Measurements from ENCODE around the gene PDZD2.

PDZD2 gene

DNA sequence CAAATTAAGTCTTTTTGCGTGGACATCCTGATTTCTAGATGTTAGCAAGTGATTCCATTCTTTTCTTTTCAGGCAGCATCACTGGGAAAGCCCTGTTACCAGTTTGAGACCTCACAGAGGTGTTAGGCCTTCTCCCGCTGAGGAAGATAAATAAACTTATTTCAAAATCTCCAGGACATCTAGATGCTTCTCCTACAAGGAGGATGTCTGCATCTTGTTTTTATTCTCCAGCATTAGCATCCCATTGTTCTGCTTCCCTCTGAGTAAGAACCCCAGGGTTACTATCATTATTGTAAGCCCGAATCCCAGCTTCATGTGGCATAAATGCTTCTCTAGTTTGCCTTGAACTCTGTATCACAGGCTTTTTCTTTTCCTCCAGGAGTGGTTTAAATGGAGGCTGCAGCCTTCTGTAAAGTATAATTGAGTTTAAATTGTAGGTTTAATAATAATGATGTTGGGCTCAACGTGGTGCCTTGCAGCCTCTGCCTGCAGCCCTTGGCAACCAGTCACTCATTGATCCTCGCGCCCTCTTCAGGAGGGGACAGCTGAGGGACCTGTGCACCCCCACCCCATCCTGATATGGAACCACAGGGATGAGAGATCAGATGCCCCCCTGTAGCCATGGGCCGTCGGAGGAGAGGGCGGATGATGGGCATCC is 114.9 kb downstream of the PDZD2 start:
- no peak for TF ChIP-seq EZH2phosphoT487 (IDR thresholded peaks at IDR 0.05; ENCODE audit: borderline replicate concordance)
- TF ChIP-seq, protein P1, sequence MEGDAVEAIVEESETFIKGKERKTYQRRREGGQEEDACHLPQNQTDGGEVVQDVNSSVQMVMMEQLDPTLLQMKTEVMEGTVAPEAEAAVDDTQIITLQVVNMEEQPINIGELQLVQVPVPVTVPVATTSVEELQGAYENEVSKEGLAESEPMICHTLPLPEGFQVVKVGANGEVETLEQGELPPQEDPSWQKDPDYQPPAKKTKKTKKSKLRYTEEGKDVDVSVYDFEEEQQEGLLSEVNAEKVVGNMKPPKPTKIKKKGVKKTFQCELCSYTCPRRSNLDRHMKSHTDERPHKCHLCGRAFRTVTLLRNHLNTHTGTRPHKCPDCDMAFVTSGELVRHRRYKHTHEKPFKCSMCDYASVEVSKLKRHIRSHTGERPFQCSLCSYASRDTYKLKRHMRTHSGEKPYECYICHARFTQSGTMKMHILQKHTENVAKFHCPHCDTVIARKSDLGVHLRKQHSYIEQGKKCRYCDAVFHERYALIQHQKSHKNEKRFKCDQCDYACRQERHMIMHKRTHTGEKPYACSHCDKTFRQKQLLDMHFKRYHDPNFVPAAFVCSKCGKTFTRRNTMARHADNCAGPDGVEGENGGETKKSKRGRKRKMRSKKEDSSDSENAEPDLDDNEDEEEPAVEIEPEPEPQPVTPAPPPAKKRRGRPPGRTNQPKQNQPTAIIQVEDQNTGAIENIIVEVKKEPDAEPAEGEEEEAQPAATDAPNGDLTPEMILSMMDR (conservative IDR thresholded peaks at IDR 0.05; ENCODE audit: low read length), result no peak
- Histone ChIP-seq H3K9me3 (ENCODE audit: insufficient read depth, low read depth, low read length) (no peaks in the 10 kb centered on the region), H3K4me3 (ENCODE audit: low read length, poor library complexity, severe bottlenecking) (no peak overlapping the region), H3K4me1 (ENCODE audit: insufficient read depth, low read length, poor library complexity, severe bottlenecking) (no peaks in the 10 kb centered on the region), H3K27me3 (ENCODE audit: insufficient read depth, low read length, poor library complexity, severe bottlenecking) (no peaks in the 10 kb centered on the region), H3K79me2 (ENCODE audit: insufficient read depth, low read length) (no peaks in the 10 kb centered on the region), H3K9me2 (replicated peaks; ENCODE audit: low read depth, low read length) (no peaks in the 10 kb centered on the region), H3K4me2 (ENCODE audit: low read depth, low read length, poor library complexity, severe bottlenecking) (no peak overlapping the region), H3K9ac (ENCODE audit: low read depth, low read length, poor library complexity, severe bottlenecking) (no peak overlapping the region), H2AFZ (ENCODE audit: low read length) (no peak overlapping the region), H3K36me3 (ENCODE audit: insufficient read depth, low read length) (no peaks in the 10 kb centered on the region), H4K20me1 (ENCODE audit: insufficient read depth, low read length, poor library complexity, severe bottlenecking) (no peaks in the 10 kb centered on the region), H3F3A (ENCODE audit: low read depth) (no peaks in the 10 kb centered on the region)

DNA sequence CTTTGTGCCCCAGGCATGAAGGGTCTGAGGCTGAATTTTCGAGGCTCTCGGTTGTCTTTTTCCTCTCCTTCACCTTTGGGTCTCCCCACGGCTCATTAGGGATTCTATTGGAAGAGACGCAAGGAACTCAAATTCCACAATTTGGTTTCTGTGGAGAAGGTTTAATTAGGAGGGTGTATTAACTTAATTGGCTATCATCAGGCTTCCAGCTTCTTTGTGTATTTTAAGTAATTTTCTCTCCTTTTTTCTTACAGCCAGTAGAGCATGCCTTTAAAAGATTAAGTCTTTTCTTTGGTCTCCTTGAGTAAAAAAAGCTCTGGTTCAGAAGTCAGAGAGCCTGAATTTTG is 115.4 kb downstream of the PDZD2 start:
- no peaks in the 10 kb centered on the region for H3K27me3 ChIP-seq (ENCODE audit: insufficient read depth, low read length, poor library complexity, severe bottlenecking)
- H3K9me2 ChIP-seq (replicated peaks; ENCODE audit: low read depth, low read length), result no peaks in the 10 kb centered on the region
- H3K4me3 ChIP-seq (ENCODE audit: low read length, poor library complexity, severe bottlenecking), result no peak overlapping the region
- no peaks in the 10 kb centered on the region for H3F3A ChIP-seq (ENCODE audit: low read depth)
- no peaks in the 10 kb centered on the region for H3K36me3 ChIP-seq (ENCODE audit: insufficient read depth, low read length)
- H3K79me2 ChIP-seq (ENCODE audit: insufficient read depth, low read length), result no peaks in the 10 kb centered on the region
- no peak overlapping the region for H2AFZ ChIP-seq (ENCODE audit: low read length)
- H3K9me3 ChIP-seq (ENCODE audit: insufficient read depth, low read depth, low read length), result no peaks in the 10 kb centered on the region
- no peak for TF ChIP-seq EZH2phosphoT487 (IDR thresholded peaks at IDR 0.05; ENCODE audit: borderline replicate concordance)
- H3K9ac ChIP-seq (ENCODE audit: low read depth, low read length, poor library complexity, severe bottlenecking), result no peak overlapping the region
- no peaks in the 10 kb centered on the region for H3K4me1 ChIP-seq (ENCODE audit: insufficient read depth, low read length, poor library complexity, severe bottlenecking)
- no peaks in the 10 kb centered on the region for H4K20me1 ChIP-seq (ENCODE audit: insufficient read depth, low read length, poor library complexity, severe bottlenecking)
- no peak overlapping the region for H3K4me2 ChIP-seq (ENCODE audit: low read depth, low read length, poor library complexity, severe bottlenecking)

DNA sequence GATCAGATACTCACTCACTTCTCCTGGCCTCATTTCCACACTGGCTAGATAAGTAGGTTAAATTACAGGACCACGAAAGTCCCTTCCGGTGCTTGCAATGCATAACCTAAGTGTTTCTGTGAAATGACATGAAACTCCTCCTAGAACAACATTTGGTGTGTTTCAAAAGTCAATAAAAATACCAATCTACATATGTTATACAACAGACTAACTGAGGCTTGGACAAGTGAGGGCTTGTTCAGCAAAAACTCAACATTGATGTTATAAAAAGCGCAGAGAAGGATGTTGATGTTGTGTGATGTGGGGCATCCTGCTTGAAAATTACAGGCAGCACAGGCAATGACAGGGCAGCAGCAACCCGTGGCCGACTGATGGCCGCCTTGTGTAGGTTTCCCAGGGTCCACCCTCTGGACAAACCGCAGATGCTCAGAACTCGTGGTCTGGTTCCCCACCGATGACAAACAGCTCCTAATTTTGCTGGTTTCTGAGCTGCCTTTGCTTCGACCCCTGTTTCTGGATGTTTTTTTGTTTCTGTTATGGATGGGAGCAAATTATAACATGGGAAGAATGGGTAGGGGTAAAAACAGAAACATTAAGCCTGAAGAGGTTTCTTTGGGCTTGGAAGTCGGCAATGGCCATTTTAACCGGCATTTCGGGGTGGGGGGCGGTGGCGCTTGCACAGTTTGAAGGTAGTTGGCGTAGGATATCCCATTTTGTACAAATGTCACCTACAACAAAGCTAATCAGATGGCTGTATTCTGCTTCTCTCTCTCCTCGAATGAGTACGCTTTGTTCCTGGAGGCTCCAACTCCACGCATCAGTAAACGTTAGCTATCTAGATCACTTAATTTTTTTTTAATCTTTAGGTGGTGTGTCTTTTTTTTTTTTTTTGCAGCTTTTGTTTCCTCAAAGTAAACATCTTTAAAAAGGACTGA is 116.1 kb downstream of the PDZD2 start:
- no peak overlapping the region for H3K4me3 ChIP-seq (ENCODE audit: low read length, poor library complexity, severe bottlenecking)
- no peaks in the 10 kb centered on the region for H3K27me3 ChIP-seq (ENCODE audit: insufficient read depth, low read length, poor library complexity, severe bottlenecking)

DNA sequence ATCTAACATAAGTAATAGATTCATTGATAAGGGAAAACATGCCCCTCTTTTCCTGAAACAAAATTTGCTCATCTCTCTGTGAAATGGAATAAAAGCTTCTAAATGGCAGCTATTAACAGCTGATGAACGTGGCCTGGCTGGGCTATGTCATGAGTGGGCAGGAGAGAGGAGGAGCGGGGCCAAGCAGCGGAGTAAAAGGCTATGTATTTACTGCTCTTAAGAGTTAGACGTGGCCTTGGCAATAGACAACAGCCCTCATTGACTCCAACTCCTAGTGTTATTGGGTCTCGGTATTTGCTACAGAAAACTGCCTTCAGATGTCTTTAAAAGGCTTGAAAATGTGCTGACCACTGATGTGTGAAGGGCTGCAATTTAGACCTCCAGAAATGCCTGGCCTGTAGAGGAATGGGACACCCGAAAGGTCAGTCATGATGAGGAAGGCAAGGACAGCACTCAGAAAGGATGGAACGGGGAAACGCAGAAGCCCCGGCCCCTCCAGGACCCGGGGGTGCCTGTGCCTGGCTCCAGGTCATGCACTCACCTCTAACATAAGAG is 116.8 kb downstream of the PDZD2 start:
- Histone ChIP-seq H3K4me3 (ENCODE audit: low read length, poor library complexity, severe bottlenecking) (no peak overlapping the region), H3K9me3 (ENCODE audit: insufficient read depth, low read depth, low read length) (no peaks in the 10 kb centered on the region), H3K4me1 (ENCODE audit: insufficient read depth, low read length, poor library complexity, severe bottlenecking) (no peaks in the 10 kb centered on the region), H3K79me2 (ENCODE audit: insufficient read depth, low read length) (no peaks in the 10 kb centered on the region), H3K27me3 (ENCODE audit: insufficient read depth, low read length, poor library complexity, severe bottlenecking) (no peaks in the 10 kb centered on the region), H3K4me2 (ENCODE audit: low read depth, low read length, poor library complexity, severe bottlenecking) (no peak overlapping the region), H4K20me1 (ENCODE audit: insufficient read depth, low read length, poor library complexity, severe bottlenecking) (no peaks in the 10 kb centered on the region), H3K36me3 (ENCODE audit: insufficient read depth, low read length) (no peaks in the 10 kb centered on the region), H3F3A (ENCODE audit: low read depth) (no peaks in the 10 kb centered on the region), H3K9ac (ENCODE audit: low read depth, low read length, poor library complexity, severe bottlenecking) (no peak overlapping the region), H3K9me2 (replicated peaks; ENCODE audit: low read depth, low read length) (no peaks in the 10 kb centered on the region), H2AFZ (ENCODE audit: low read length) (no peak overlapping the region)
- no peak for TF ChIP-seq EZH2phosphoT487 (IDR thresholded peaks at IDR 0.05; ENCODE audit: borderline replicate concordance)

More for the DNA sequence above, 116.1 kb downstream of the PDZD2 start:
- Histone ChIP-seq H3F3A (ENCODE audit: low read depth) (no peaks in the 10 kb centered on the region), H3K79me2 (ENCODE audit: insufficient read depth, low read length) (no peaks in the 10 kb centered on the region), H3K9ac (ENCODE audit: low read depth, low read length, poor library complexity, severe bottlenecking) (no peak overlapping the region), H3K36me3 (ENCODE audit: insufficient read depth, low read length) (no peaks in the 10 kb centered on the region), H3K4me1 (ENCODE audit: insufficient read depth, low read length, poor library complexity, severe bottlenecking) (no peaks in the 10 kb centered on the region), H4K20me1 (ENCODE audit: insufficient read depth, low read length, poor library complexity, severe bottlenecking) (no peaks in the 10 kb centered on the region), H3K4me2 (ENCODE audit: low read depth, low read length, poor library complexity, severe bottlenecking) (no peak overlapping the region), H3K9me3 (ENCODE audit: insufficient read depth, low read depth, low read length) (no peaks in the 10 kb centered on the region), H2AFZ (ENCODE audit: low read length) (no peak overlapping the region), H3K9me2 (replicated peaks; ENCODE audit: low read depth, low read length) (no peaks in the 10 kb centered on the region)
- no peak for TF ChIP-seq EZH2phosphoT487 (IDR thresholded peaks at IDR 0.05; ENCODE audit: borderline replicate concordance)

All from Loucy (cell line).